Spleen (tissue), 7 donors: ENCODE measurements around the gene DYDC2.

Experiments
- CTCF ChIP-seq, 11 experiments: fragments of 200-600 bp in 7 of 11; fragments of 450-650 bp in 4 of 11; sonication (generic) in 4 of 11; IDR thresholded peaks in 8 of 11; conservative IDR thresholded peaks in 3 of 11; 1 replicate in 7 of 11; 2 replicates in 4 of 11; pipeline versions ENCODE4 v1.4.0 to v1.8.0; 2016 to 2021; ENCODE audit warnings: antibody characterized with exemption in 11 of 11, inconsistent platforms in 4 of 11, mild to moderate bottlenecking in 1 of 11
- POLR2A ChIP-seq, 3 donors: fragments of 450-650 bp; IDR thresholded peaks; one replicate each; pipeline ENCODE4 v1.5.1; 2017; ENCODE audit warnings: antibody characterized with exemption in 3 of 3, mild to moderate bottlenecking in 1 of 3
- POLR2AphosphoS5 ChIP-seq, 3 donors: sonication (generic); formaldehyde crosslinking; IDR thresholded peaks; one replicate each; pipeline ENCODE4 v1.5.1; 2017; ENCODE audit warnings: antibody characterized with exemption in 3 of 3
- donor health status: DM: no; HTN: no; CAD: no; lungs with moderate emphysema.
- donor health status: DM: no; HTN: no; CAD: no.
- donor health status: DM: no; HTN: no; CAD: no.

DNA sequence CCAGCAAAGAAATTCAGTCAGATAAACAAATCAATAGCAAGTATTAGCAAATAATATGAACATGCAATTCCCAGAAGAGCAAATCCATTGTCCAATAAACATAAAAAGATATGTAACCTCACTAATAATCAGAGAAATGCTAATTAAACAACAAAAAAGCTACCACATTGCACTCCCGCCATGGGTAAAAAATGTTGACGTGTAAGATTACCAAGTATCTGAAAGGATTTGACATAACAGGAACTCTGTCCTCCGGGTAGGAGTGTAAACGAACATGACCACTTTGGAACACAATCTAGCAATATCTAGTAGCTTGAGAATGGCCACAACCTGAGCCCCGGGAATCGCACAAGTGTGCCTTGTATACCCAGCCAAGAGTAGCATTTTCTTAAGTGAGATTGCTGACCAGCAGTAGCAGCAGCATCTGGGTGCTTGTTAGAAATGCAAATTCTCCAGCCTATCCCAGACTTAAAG lies 31.7 kb upstream of the DYDC2 start:
- TF ChIP-seq CTCF (IDR thresholded peaks at IDR 0.05 in 8 of 11, conservative IDR thresholded peaks at IDR 0.05 in 3 of 11) (no peak), POLR2A (IDR thresholded peaks at IDR 0.05) (no peak), POLR2AphosphoS5 (IDR thresholded peaks at IDR 0.05) (no peak)
